ENCODE results near the gene ARSA.
"Not testable (repeated sequence)": the region's sequence is repeated elsewhere in the genome, so short reads cannot be mapped to it uniquely, and the experiment has no call there.

ARSA gene

DNA sequence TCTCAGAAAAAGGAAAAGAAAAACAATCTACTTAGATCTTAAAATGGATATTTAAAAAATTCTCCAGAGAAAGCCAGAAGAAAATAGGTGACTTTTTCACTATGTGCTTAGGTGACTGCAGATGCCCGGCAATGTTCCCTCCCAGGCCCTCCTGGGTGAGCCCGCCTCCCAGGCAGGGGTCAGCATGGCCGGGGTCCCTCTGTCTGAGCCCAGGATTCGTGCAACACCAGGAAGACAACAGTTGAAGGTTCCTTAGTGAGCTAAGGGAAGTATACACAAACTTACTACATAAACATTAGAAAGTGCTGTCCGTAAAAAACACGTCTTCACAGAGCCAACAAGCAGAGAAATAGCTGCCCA lies 15.8 kb downstream of the ARSA start:
- POLR2A ChIA-PET: no interaction called here
- no peak for DNase-seq (ENCODE audit: low read depth, low spot score)
- CTCF ChIA-PET: interaction anchor here (2.0 kb wide), 1 partner anchor 9 kb away, joined by 10 read pairs; no protein-coding TSS in a partner anchor
- TF ChIP-seq, protein P1, sequence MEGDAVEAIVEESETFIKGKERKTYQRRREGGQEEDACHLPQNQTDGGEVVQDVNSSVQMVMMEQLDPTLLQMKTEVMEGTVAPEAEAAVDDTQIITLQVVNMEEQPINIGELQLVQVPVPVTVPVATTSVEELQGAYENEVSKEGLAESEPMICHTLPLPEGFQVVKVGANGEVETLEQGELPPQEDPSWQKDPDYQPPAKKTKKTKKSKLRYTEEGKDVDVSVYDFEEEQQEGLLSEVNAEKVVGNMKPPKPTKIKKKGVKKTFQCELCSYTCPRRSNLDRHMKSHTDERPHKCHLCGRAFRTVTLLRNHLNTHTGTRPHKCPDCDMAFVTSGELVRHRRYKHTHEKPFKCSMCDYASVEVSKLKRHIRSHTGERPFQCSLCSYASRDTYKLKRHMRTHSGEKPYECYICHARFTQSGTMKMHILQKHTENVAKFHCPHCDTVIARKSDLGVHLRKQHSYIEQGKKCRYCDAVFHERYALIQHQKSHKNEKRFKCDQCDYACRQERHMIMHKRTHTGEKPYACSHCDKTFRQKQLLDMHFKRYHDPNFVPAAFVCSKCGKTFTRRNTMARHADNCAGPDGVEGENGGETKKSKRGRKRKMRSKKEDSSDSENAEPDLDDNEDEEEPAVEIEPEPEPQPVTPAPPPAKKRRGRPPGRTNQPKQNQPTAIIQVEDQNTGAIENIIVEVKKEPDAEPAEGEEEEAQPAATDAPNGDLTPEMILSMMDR (IDR thresholded peaks at IDR 0.05; ENCODE audit: insufficient read depth, low read length, missing control alignments): no peak
- H3K4me3 ChIP-seq (ENCODE audit: low read depth, low read length): no peak overlapping the region

DNA sequence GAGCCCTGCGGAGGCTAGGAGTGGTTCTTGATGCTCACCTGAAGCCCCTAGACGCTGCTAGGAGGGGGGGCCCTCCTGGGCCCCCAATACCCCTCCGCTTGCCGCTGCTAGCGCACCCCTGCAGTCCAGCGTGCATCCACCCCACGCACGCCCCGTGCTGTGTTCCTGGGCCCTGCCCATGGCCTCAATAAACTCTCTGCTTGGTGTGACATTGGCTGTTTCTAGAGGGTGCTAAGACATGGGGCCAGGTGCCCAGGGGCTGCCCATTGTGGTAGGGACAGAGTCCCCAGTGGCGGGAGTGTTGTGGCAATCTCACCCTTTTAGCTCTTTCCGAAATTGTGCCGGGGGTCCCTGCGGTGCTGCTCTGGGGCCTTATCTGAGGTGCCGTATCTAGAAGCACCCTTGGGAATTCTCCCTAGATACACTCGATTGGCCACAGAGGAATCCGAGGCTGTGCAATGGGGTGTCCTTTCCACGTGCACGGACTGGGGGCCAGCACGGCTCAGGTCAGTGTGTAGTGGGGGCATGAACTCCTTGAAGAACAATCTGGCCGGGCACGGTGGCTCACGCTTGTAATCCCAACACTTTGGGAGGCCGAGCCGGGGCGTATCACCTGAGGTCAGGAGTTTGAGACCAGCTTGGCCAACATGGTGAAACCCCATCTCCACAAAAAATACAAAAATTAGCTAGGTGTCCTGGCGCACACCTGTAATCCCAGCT lies 16.5 kb downstream of the ARSA start:
- ChIA-PET CTCF (interaction anchor here (2.0 kb wide), 1 partner anchor 9 kb away, joined by 10 read pairs; no protein-coding TSS in a partner anchor), POLR2A (no interaction called here)
- TF ChIP-seq, protein P1 (IDR thresholded peaks at IDR 0.05; ENCODE audit: insufficient read depth, low read length, missing control alignments): no peak
- DNase-seq (ENCODE audit: low read depth, low spot score): no peak
- H3K4me3 ChIP-seq (ENCODE audit: low read depth, low read length): no peak overlapping the region

- H3K4me3 ChIP-seq (ENCODE audit: low read depth, low read length): no peak overlapping the region
- ChIA-PET CTCF (interaction anchor here (2.7 kb wide), 1 partner anchor 11 kb away, joined by 9 read pairs; no protein-coding TSS in a partner anchor), POLR2A (no interaction called here)
- DNase-seq (ENCODE audit: low read depth, low spot score): no peak
- TF ChIP-seq, protein P1 (IDR thresholded peaks at IDR 0.05; ENCODE audit: insufficient read depth, low read length, missing control alignments): no peak
Measured at GRCh38 chr22:50610581-50610980, 17.4 kb downstream of the ARSA start.

DNA sequence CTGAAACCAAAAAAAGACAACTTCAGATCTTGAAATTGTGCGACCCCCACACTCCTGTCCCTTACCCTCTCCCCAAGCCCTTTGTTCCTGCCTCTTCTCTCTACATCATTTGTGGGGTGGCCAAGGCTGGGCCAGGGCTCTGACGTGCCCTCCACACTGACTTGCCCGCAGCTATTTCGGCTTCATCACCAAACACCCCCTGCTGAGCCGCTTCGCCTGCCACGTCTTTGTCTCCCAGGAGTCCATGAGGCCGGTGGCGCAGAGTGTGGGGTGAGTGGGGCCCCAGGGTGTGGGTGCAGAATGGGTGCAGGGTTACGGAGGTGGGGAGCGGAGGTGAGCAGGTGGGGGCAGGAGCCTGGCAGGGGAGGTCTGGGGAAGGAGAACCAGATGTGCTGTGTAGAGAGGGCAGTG lies 17.9 kb downstream of the ARSA start:
- TF ChIP-seq, protein P1 (IDR thresholded peaks at IDR 0.05; ENCODE audit: insufficient read depth, low read length, missing control alignments): no peak
- DNase-seq (ENCODE audit: low read depth, low spot score): no peak
- ChIA-PET POLR2A (no interaction called here), CTCF (interaction anchor here (2.7 kb wide), 1 partner anchor 11 kb away, joined by 9 read pairs; no protein-coding TSS in a partner anchor)
- H3K4me3 ChIP-seq (ENCODE audit: low read depth, low read length): no peak overlapping the region

GRCh38 chr22:50609599-50609998 lies 18.4 kb downstream of the ARSA start:
- POLR2A ChIA-PET: no interaction called here
- CTCF ChIA-PET: interaction anchor here (2.7 kb wide), 1 partner anchor 12 kb away, joined by 9 read pairs; no protein-coding TSS in a partner anchor
- TF ChIP-seq, protein P1 (IDR thresholded peaks at IDR 0.05; ENCODE audit: insufficient read depth, low read length, missing control alignments): no peak
- DNase-seq (ENCODE audit: low read depth, low spot score): no peak
- H3K4me3 ChIP-seq (ENCODE audit: low read depth, low read length): no peak overlapping the region

- no peak overlapping the region for H3K4me3 ChIP-seq (ENCODE audit: low read depth, low read length)
- DNase-seq (ENCODE audit: low read depth, low spot score): no peak
- TF ChIP-seq, protein P1 (IDR thresholded peaks at IDR 0.05; ENCODE audit: insufficient read depth, low read length, missing control alignments): no peak
- POLR2A ChIA-PET: no interaction called here
- CTCF ChIA-PET: interaction anchor here (2.7 kb wide), 1 partner anchor 12 kb away, joined by 9 read pairs; no protein-coding TSS in a partner anchor
Measured at GRCh38 chr22:50608996-50609395, 19.0 kb downstream of the ARSA start.

DNA sequence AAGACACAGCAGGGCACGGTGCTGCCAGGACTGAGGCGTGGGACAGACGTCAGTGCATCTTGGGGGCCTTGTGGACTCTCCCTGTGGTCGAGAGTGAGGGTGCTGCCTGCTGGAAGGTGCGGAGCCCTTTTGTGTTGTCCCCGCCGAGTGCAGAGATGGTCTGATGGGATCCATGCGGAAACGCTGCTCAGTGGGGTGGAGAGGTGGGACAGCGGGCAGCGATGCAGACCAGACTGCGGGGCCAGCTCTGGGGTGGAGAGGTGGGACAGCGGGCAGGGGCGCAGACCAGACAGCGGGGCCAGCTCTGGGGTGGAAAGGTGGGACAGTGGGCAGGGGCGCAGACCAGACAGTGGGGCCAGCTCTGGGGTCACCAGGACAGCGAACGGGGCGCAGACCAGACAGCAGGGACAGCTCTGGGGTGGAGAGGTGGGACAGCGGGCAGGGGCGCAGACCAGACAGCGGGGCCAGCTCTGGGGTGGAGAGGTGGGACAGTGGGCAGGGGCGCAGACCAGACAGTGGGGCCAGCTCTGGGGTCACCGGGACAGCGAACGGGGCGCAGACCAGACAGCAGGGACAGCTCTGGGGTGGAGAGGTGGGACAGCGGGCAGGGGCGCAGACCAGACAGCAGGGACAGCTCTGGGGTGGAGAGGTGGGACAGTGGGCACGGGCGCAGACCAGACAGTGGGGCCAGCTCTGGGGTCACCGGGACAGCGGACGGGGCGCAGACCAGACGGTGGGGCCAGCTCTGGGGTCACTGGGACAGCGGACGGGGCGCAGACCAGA lies 19.7 kb downstream of the ARSA start:
- CTCF ChIA-PET: interaction anchor here (2.7 kb wide), 1 partner anchor 13 kb away, joined by 9 read pairs; no protein-coding TSS in a partner anchor
- H3K4me3 ChIP-seq (ENCODE audit: low read depth, low read length); DNase-seq (ENCODE audit: low read depth, low spot score); POLR2A ChIA-PET: not testable (repeated sequence)

Data from AG04449 (cell line).